K562 (cell line): ENCODE results near the gene CLCF1. TPM values are rescaled to one million over a fixed set of nuclear protein-coding genes. Genes with fewer than 3 reads are reported as not detected.

Source experiments
- EP300 ChIP-seq: IDR thresholded peaks from 2 replicates; pipeline ENCODE4 v1.6.1; 2012; ENCODE audit warnings: low read length, improper control_type of control experiment
- HINFP ChIP-seq: fragments of 450-650 bp; conservative IDR thresholded peaks from 2 replicates; pipeline ENCODE4 v1.6.1; 2016; ENCODE audit warnings: missing genetic modification characterization, low read depth, mild to moderate bottlenecking, control low read depth, missing compliant biosample characterization
- JUN ChIP-seq, 2 experiments: sonication (generic) in 1 of 2; formaldehyde crosslinking in 1 of 2; IDR thresholded peaks; 2 replicates each; pipeline versions ENCODE4 v1.6.1 to v1.8.0; 2012 to 2022; ENCODE audit warnings: borderline replicate concordance in 2 of 2, mild to moderate bottlenecking in 2 of 2, improper control_type of control experiment in 1 of 2, low read depth in 1 of 2, low read length in 1 of 2, missing genetic modification reagents in 1 of 2
- MCM7 ChIP-seq, 2 experiments: fragments of 450-650 bp; IDR thresholded peaks; 2 replicates each; pipeline ENCODE4 v1.6.1; 2016 to 2018
- PHB ChIP-seq: fragments of 250-450 bp; sonication (Bioruptor Pico); IDR thresholded peaks from 2 replicates; pipeline ENCODE4 v1.5.0; 2021
- POLR2A ChIP-seq: fragments of 450-650 bp; conservative IDR thresholded peaks from 2 replicates; pipeline ENCODE4 v1.6.1; 2016
- PRDM10 ChIP-seq: fragments of 450-650 bp; IDR thresholded peaks from 2 replicates; pipeline ENCODE4 v1.6.1; 2018; ENCODE audit not compliant: partially characterized antibody
- RAD21 ChIP-seq, 2 experiments: fragments of 250-450 bp in 1 of 2; fragments of 450-650 bp in 1 of 2; sonication (Bioruptor Pico) in 1 of 2; formaldehyde crosslinking in 1 of 2; IDR thresholded peaks in 1 of 2; conservative IDR thresholded peaks in 1 of 2; 2 replicates each; pipeline versions ENCODE4 v1.4.0 to v1.8.0; 2020 to 2022; ENCODE audit warnings: mild to moderate bottlenecking in 2 of 2, moderate library complexity in 1 of 2
- SNAPC5 ChIP-seq: fragments of 250-450 bp; sonication (Bioruptor Pico); IDR thresholded peaks from 2 replicates; pipeline ENCODE4 v1.8.0; 2021; ENCODE audit warnings: moderate library complexity, mild to moderate bottlenecking, inconsistent platforms
- STAT6 ChIP-seq: sonication (generic); formaldehyde crosslinking; IDR thresholded peaks from 2 replicates; pipeline ENCODE4 v1.8.1; 2023; ENCODE audit warnings: mild to moderate bottlenecking, missing genetic modification reagents
- YBX1 ChIP-seq: fragments of 450-650 bp; IDR thresholded peaks from 2 replicates; pipeline ENCODE4 v1.7.1; 2016; ENCODE audit warnings: mild to moderate bottlenecking
- ZFX ChIP-seq: sonication (generic); formaldehyde crosslinking; IDR thresholded peaks from 2 replicates; pipeline ENCODE4 v1.8.0; 2022; ENCODE audit warnings: mild to moderate bottlenecking, missing genetic modification reagents, moderate library complexity
- ZNF384 ChIP-seq: IDR thresholded peaks from 2 replicates; pipeline ENCODE4 v1.6.1; 2012; ENCODE audit warnings: low read depth, low read length, improper control_type of control experiment
- ZNF511 ChIP-seq: sonication (generic); formaldehyde crosslinking; IDR thresholded peaks from 2 replicates; pipeline ENCODE4 v1.8.0; 2022; ENCODE audit warnings: mild to moderate bottlenecking, missing genetic modification reagents
- ZNF740 ChIP-seq, 3 experiments: fragments of 200-800 bp in 1 of 3; sonication (Bioruptor generic) in 1 of 3; sonication (generic) in 1 of 3; formaldehyde crosslinking in 1 of 3; IDR thresholded peaks; 2 replicates each; pipeline versions ENCODE4 v1.6.1 to v1.8.0; 2016 to 2022; ENCODE audit warnings: mild to moderate bottlenecking in 2 of 3, missing compliant biosample characterization in 2 of 3, missing genetic modification characterization in 2 of 3, missing genetic modification reagents in 1 of 3
- polyA plus RNA-seq, 8 experiments: library from polyadenylated mRNA; depleted of rRNA in 4 of 8; stranded (reverse) in 5 of 8; unstranded in 3 of 8; fragments of >200 nt; fragmentation: Nextera tagmentation in 2 of 8; fragmentation: Illumina TruSeq in 1 of 8; extraction: Ambion mirVana in 2 of 8; extraction: Trizol in 1 of 8; gene quantifications; 2 replicates each; pipeline versions ENCODE4 v1.2.1 to v1.2.3, GENCODE V29; 2011 to 2014; ENCODE audit warnings: inconsistent platforms in 1 of 8, missing spikeins in 1 of 8
- total RNA-seq, 7 experiments: library from RNA; depleted of rRNA in 6 of 7; stranded (reverse); fragments of >200 nt in 6 of 7; fragmentation: Illumina TruSeq in 2 of 7; extraction: Trizol in 2 of 7; gene quantifications; 2 replicates each; pipeline versions ENCODE4 v1.2.1 to v1.2.3, GENCODE V29; 2011 to 2021; ENCODE audit warnings: low replicate concordance in 1 of 7

Gene CLCF1
- total and polyA plus RNA-seq, 9 of the 15 experiments (the other 6 are each of a cell fraction or from before 2014, with no cell fraction given) = 0.49 to 5.8 (median 3.0) TPM

- TF ChIP-seq ZNF511 = no peak
- no peak for TF ChIP-seq SNAPC5 (CRISPR knock-in tag)
- TF ChIP-seq YBX1 = no peak
- TF ChIP-seq ZNF384 = no peak
- TF ChIP-seq MCM7 (IDR thresholded peaks at IDR 0.05) = no peak
- 0 out of 2 replicates have a peak, but pooled peaks have one; percentile 21 for TF ChIP-seq STAT6 (CRISPR knock-in tag)
- TF ChIP-seq HINFP = no peak
- TF ChIP-seq JUN (IDR thresholded peaks at IDR 0.05; ENCODE audit: borderline replicate concordance, low read depth, low read length) = no peak
- no peak for TF ChIP-seq JUN (CRISPR knock-in tag; IDR thresholded peaks at IDR 0.05; ENCODE audit: borderline replicate concordance)
- TF ChIP-seq ZNF740 (CRISPR knock-in tag; IDR thresholded peaks at IDR 0.05) = 0 out of 2 replicates have a peak, but pooled peaks have one; percentile 20
- TF ChIP-seq ZNF740 (tag; IDR thresholded peaks at IDR 0.05) = no peak
- TF ChIP-seq ZFX = peak; percentile 67
- TF ChIP-seq EP300 = no peak
- TF ChIP-seq RAD21 (CRISPR knock-in tag; conservative IDR thresholded peaks at IDR 0.05 in 1 of 2, IDR thresholded peaks at IDR 0.05 in 1 of 2) = no peak
- no peak for TF ChIP-seq PRDM10
- TF ChIP-seq PHB (CRISPR knock-in tag) = no peak
- peak; percentile 65 for TF ChIP-seq POLR2A
Measured at GRCh38 chr11:67372993-67373647, at the start of gene CLCF1 (continued).
